ENCODE measurements around the gene ALPK1.
"Not testable (repeated sequence)": the region's sequence is repeated elsewhere in the genome, so short reads cannot be mapped to it uniquely, and the experiment has no call there.

ALPK1 gene

DNA sequence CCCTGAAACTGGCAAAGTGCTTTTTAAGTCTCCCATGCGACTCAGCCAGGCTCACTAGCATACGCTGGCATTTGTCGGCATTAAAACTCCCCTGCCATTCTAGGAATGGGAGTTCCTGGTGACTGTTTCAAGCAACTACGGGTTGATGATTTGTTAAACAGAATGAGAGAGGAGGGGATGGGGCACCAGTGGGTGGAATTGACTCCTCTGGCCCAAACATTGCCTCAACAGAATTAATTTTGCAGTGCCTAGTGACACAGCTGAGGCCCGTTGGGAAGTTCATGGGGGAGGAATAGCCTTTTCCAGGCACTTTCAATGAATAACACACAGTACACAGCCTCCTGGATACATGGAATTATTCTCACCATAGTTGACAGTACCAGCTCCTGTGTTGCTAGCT lies 188.8 kb downstream of the ALPK1 start:
- TF ChIP-seq GLIS3 (CRISPR knock-in tag; IDR thresholded peaks at IDR 0.05), result no peak
- no peak for TF ChIP-seq ZFP3 (CRISPR knock-in tag; IDR thresholded peaks at IDR 0.05)
- no peak for TF ChIP-seq TCF4 (CRISPR knock-in tag; IDR thresholded peaks at IDR 0.05; ENCODE audit: borderline replicate concordance)
- TF ChIP-seq SNAI2 (CRISPR knock-in tag; IDR thresholded peaks at IDR 0.05), result no peak
- no peak for TF ChIP-seq ZC3H10 (CRISPR knock-in tag; IDR thresholded peaks at IDR 0.05)
- no peak for TF ChIP-seq ZNF70 (CRISPR knock-in tag; IDR thresholded peaks at IDR 0.05)
- TF ChIP-seq BACH2 (CRISPR knock-in tag; IDR thresholded peaks at IDR 0.05; ENCODE audit: borderline replicate concordance), result no peak
- TF ChIP-seq, protein P1, sequence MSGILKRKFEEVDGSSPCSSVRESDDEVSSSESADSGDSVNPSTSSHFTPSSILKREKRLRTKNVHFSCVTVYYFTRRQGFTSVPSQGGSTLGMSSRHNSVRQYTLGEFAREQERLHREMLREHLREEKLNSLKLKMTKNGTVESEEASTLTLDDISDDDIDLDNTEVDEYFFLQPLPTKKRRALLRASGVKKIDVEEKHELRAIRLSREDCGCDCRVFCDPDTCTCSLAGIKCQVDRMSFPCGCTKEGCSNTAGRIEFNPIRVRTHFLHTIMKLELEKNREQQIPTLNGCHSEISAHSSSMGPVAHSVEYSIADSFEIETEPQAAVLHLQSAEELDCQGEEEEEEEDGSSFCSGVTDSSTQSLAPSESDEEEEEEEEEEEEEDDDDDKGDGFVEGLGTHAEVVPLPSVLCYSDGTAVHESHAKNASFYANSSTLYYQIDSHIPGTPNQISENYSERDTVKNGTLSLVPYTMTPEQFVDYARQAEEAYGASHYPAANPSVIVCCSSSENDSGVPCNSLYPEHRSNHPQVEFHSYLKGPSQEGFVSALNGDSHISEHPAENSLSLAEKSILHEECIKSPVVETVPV (CRISPR knock-in tag; IDR thresholded peaks at IDR 0.05), result no peak
- TF ChIP-seq, protein P2, sequence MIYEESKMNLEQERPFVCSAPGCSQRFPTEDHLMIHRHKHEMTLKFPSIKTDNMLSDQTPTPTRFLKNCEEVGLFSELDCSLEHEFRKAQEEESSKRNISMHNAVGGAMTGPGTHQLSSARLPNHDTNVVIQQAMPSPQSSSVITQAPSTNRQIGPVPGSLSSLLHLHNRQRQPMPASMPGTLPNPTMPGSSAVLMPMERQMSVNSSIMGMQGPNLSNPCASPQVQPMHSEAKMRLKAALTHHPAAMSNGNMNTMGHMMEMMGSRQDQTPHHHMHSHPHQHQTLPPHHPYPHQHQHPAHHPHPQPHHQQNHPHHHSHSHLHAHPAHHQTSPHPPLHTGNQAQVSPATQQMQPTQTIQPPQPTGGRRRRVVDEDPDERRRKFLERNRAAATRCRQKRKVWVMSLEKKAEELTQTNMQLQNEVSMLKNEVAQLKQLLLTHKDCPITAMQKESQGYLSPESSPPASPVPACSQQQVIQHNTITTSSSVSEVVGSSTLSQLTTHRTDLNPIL (CRISPR knock-in tag; IDR thresholded peaks at IDR 0.05; ENCODE audit: low read depth), result no peak
- TF ChIP-seq ZNF565 (CRISPR knock-in tag; conservative IDR thresholded peaks at IDR 0.05; ENCODE audit: low read depth), result no peak
- TF ChIP-seq RARB (CRISPR knock-in tag; IDR thresholded peaks at IDR 0.05), result no peak
- TF ChIP-seq CSDC2 (CRISPR knock-in tag; IDR thresholded peaks at IDR 0.05), result no peak
- no peak for TF ChIP-seq ISL1 (CRISPR knock-in tag; IDR thresholded peaks at IDR 0.05)
- TF ChIP-seq, protein P3, sequence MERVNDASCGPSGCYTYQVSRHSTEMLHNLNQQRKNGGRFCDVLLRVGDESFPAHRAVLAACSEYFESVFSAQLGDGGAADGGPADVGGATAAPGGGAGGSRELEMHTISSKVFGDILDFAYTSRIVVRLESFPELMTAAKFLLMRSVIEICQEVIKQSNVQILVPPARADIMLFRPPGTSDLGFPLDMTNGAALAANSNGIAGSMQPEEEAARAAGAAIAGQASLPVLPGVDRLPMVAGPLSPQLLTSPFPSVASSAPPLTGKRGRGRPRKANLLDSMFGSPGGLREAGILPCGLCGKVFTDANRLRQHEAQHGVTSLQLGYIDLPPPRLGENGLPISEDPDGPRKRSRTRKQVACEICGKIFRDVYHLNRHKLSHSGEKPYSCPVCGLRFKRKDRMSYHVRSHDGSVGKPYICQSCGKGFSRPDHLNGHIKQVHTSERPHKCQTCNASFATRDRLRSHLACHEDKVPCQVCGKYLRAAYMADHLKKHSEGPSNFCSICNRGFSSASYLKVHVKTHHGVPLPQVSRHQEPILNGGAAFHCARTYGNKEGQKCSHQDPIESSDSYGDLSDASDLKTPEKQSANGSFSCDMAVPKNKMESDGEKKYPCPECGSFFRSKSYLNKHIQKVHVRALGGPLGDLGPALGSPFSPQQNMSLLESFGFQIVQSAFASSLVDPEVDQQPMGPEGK (CRISPR knock-in tag; IDR thresholded peaks at IDR 0.05; ENCODE audit: borderline replicate concordance), result no peak
- no peak for TF ChIP-seq PPARA (CRISPR knock-in tag; IDR thresholded peaks at IDR 0.05; ENCODE audit: borderline replicate concordance)
- no peak for TF ChIP-seq OSR1 (CRISPR knock-in tag; IDR thresholded peaks at IDR 0.05)
- TF ChIP-seq, protein P4, sequence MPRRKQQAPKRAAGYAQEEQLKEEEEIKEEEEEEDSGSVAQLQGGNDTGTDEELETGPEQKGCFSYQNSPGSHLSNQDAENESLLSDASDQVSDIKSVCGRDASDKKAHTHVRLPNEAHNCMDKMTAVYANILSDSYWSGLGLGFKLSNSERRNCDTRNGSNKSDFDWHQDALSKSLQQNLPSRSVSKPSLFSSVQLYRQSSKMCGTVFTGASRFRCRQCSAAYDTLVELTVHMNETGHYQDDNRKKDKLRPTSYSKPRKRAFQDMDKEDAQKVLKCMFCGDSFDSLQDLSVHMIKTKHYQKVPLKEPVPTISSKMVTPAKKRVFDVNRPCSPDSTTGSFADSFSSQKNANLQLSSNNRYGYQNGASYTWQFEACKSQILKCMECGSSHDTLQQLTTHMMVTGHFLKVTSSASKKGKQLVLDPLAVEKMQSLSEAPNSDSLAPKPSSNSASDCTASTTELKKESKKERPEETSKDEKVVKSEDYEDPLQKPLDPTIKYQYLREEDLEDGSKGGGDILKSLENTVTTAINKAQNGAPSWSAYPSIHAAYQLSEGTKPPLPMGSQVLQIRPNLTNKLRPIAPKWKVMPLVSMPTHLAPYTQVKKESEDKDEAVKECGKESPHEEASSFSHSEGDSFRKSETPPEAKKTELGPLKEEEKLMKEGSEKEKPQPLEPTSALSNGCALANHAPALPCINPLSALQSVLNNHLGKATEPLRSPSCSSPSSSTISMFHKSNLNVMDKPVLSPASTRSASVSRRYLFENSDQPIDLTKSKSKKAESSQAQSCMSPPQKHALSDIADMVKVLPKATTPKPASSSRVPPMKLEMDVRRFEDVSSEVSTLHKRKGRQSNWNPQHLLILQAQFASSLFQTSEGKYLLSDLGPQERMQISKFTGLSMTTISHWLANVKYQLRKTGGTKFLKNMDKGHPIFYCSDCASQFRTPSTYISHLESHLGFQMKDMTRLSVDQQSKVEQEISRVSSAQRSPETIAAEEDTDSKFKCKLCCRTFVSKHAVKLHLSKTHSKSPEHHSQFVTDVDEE (CRISPR knock-in tag; IDR thresholded peaks at IDR 0.05), result no peak
- TF ChIP-seq, protein P5, sequence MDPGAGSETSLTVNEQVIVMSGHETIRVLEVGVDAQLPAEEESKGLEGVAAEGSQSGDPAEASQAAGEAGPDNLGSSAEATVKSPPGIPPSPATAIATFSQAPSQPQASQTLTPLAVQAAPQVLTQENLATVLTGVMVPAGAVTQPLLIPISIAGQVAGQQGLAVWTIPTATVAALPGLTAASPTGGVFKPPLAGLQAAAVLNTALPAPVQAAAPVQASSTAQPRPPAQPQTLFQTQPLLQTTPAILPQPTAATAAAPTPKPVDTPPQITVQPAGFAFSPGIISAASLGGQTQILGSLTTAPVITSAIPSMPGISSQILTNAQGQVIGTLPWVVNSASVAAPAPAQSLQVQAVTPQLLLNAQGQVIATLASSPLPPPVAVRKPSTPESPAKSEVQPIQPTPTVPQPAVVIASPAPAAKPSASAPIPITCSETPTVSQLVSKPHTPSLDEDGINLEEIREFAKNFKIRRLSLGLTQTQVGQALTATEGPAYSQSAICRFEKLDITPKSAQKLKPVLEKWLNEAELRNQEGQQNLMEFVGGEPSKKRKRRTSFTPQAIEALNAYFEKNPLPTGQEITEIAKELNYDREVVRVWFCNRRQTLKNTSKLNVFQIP (CRISPR knock-in tag; IDR thresholded peaks at IDR 0.05; ENCODE audit: borderline replicate concordance, low read depth), result no peak
- no peak for TF ChIP-seq ESRRG (CRISPR knock-in tag; IDR thresholded peaks at IDR 0.05)
- ATAC-seq, result no peak

DNA sequence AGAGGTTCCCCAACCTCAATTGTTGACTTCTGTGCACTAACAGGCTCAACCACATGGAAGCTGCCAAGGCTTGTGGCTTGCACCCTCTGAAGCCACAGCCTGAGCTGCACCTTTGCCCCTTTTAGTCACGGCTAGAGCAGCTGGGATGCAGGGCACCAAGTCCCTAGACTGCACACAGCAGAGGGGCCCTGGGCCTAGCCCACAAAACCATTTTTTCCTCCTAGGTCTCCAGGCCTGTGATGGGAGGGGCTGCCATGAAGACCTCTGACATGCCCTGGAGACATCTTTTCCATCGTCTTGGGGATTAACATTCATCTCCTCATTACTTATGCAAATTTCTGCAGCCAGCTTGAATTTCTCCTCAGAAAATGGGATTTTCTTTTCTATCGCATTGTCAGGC lies 193.6 kb downstream of the ALPK1 start:
- ATAC-seq, result not testable (repeated sequence)
